ENCODE data around the gene SUGP2.

GRCh38 chr19:18951721-18952281 lies 81.5 kb downstream of the SUGP2 start:
- TF ChIP-seq, protein P1, sequence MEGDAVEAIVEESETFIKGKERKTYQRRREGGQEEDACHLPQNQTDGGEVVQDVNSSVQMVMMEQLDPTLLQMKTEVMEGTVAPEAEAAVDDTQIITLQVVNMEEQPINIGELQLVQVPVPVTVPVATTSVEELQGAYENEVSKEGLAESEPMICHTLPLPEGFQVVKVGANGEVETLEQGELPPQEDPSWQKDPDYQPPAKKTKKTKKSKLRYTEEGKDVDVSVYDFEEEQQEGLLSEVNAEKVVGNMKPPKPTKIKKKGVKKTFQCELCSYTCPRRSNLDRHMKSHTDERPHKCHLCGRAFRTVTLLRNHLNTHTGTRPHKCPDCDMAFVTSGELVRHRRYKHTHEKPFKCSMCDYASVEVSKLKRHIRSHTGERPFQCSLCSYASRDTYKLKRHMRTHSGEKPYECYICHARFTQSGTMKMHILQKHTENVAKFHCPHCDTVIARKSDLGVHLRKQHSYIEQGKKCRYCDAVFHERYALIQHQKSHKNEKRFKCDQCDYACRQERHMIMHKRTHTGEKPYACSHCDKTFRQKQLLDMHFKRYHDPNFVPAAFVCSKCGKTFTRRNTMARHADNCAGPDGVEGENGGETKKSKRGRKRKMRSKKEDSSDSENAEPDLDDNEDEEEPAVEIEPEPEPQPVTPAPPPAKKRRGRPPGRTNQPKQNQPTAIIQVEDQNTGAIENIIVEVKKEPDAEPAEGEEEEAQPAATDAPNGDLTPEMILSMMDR (IDR thresholded peaks at IDR 0.05), result no peak
- TF ChIP-seq POLR2A (IDR thresholded peaks at IDR 0.05), result no peak
